GM13976 (cell line): ENCODE results near the gene TAF4.
"Not testable (repeated sequence)": the region's sequence is repeated elsewhere in the genome, so short reads cannot be mapped to it uniquely, and the experiment has no call there.

Experiments used
- DNase-seq: peaks from one replicate; pipeline ENCODE4 v3.0.0; 2012; ENCODE audit warnings: low spot score
- in situ Hi-C: fragments of 300-500 bp; cut with MboI; formaldehyde crosslinking; loops from one replicate; pipeline ENCODE4 v1.12.0; 2022; ENCODE audit warnings: low sequenced_read_pairs, mixed read lengths, inconsistent platforms; ENCODE audit not compliant: unreplicated experiment
- TF ChIP-seq, protein P1 (sequence below): IDR thresholded peaks from 2 replicates; pipeline ENCODE4 v1.5.1; 2012; ENCODE audit warnings: borderline replicate concordance, mild to moderate bottlenecking; ENCODE audit not compliant: insufficient read depth; ENCODE audit errors: extremely low read depth, missing control alignments, control extremely low read depth

TAF4 gene

DNA sequence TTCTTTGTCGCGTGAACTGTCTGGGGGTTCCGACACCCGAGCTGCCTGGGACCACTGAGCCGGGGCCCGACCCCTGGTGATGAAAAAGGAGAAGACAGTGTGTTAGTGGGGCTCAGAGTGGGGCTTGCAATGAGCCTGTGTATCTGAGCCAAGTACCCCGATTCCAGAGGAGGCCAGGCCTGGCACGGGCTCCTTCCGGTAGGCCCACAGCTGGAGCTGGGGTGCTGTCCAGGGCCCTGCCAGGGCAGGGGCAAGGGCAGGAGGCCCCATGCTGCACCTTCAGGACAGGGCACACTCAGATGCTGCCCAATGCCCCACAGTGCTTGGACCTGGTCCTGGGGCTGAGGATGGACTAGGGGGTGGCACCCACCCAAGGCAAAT lies 89.4 kb downstream of the TAF4 start:
- DNase-seq: no peak
- TF ChIP-seq, protein P1, sequence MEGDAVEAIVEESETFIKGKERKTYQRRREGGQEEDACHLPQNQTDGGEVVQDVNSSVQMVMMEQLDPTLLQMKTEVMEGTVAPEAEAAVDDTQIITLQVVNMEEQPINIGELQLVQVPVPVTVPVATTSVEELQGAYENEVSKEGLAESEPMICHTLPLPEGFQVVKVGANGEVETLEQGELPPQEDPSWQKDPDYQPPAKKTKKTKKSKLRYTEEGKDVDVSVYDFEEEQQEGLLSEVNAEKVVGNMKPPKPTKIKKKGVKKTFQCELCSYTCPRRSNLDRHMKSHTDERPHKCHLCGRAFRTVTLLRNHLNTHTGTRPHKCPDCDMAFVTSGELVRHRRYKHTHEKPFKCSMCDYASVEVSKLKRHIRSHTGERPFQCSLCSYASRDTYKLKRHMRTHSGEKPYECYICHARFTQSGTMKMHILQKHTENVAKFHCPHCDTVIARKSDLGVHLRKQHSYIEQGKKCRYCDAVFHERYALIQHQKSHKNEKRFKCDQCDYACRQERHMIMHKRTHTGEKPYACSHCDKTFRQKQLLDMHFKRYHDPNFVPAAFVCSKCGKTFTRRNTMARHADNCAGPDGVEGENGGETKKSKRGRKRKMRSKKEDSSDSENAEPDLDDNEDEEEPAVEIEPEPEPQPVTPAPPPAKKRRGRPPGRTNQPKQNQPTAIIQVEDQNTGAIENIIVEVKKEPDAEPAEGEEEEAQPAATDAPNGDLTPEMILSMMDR: no peak
- in situ Hi-C loops: no loop called here

DNA sequence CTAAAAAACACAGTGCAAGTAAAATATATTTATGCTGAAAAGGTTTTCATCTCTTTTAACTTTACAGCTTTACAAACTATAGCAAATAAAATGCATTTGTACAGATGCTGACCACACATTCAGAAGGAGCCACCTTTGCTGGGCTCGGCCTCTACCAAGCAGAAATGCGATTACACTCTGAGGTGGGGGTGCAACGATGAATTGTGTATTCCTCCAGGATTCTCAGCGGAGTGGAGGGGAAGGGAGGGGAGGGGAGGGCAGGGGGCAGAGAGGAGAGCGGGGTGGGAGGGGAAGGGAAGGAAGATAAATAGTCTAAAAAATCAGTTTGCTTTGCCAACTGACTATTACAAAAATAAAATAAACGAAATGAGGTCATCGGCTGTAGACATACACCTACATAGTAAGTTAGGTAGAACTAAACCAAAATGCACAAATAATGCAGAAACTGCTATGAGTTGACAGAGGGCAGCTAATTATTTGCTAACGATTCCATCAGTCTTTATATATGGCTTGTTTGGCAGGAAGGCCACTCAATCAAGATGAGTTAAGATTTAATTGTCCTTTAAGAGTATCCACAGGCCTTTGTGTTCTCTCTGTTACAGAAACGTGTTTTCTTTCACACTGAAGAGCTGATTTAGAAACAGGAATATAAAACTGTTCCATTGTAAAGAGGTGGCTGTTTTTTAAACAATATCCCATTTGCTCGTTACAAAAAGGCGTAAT lies 90.1 kb downstream of the TAF4 start:
- in situ Hi-C loops: no loop called here
- TF ChIP-seq, protein P1: no peak
- no peak for DNase-seq

DNA sequence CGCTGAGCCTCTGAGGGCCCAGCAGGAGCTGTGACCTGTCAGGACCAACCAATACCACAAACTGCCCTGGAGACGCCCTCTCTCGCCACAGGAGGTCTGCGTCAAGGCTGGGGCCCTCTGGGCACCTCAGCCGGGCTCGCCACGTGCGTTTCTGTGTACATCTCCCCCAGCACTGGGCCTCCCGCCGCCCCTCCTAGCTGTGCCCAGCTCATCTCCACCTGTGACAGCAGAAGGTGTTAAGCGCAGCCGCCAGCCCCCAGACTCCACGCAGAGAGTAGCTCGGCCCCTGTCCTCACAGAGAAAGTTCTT lies 91.4 kb downstream of the TAF4 start:
- in situ Hi-C loops: no loop called here

DNA sequence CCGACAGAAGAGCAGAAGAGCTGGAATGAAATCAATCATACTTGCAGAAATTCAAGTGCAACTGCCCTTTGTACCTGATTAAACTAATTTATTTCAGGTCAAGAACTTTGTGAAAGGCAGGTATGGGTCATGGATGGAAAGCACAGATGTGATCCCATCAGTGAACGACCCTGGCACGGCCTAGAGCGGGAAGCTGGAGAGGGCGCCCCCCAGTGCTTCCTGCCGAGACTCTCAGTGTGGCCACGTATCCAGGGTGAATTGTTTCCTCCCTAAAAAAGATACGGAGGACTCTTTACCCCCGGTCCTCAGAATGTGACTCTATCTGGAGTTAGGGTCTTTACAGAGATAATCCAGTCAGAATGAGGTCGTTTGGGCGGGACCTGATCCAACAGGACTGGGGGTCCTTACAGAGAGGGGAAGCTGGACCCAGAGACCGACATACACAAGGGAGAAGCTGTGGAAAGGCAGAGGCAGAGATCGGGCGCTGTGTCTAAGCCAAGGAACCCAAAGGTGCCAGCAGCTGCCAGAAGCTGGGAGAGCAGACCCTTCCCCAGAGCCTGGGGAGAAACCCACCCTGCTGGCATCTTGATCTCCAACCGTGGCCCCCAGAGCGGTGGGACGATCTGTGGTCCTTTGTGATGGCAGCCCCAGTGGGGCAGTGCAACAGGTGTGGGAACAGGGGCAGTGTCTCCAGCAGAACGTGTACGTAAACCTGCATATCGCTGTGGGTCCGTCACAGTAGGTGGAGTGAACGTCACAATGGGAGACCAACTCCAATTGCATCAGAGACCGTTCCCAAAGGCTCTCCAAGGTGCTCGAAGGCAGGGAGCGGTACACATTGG lies 91.9 kb downstream of the TAF4 start:
- no peak for DNase-seq
- in situ Hi-C loops: no loop called here
- TF ChIP-seq, protein P1: no peak

More for the DNA sequence above, 91.4 kb downstream of the TAF4 start:
- TF ChIP-seq, protein P1: no peak
- DNase-seq: no peak

DNA sequence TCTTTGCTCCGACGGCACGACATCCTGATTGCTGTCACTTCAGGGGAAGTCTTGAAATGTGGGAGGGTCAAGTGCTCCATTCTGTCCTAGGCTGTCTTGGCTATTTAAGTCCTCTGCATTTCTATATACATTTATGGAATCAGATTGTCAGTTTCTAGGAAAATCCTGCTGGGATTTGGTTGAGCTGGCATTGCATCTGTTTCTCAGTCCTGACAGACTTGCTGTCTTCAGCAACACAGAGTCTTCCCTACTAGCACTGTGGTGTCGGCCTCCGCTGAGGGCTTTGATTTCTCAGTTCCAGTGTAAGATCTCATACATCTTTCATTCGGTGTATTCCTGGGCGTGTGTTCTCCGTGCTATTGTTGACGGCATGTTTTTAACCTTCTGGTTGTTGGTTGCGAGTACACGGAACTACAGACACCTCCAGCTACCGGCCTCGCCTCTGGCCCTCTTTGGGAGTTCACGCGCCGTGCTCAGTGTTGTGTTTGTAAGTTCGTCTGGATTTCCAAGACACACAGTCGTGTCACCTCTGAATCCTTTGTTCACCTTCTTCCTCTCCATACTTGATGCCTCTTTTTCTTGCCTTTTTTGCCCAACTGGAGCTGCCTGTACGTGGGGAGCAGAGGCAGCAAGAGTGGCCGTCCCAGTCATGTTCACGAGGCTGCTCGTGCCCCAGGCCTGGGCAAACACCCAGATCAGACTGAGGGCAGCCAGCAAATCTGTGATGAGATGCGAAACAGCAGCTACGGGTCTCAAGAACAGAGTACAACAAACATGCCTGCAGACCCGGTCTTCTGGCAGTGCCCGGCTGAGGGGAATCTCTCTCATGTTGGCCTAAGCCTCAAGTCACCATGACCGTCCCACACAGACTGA lies 92.8 kb downstream of the TAF4 start:
- in situ Hi-C loops: no loop called here
- TF ChIP-seq, protein P1: no peak
- no peak for DNase-seq

DNA sequence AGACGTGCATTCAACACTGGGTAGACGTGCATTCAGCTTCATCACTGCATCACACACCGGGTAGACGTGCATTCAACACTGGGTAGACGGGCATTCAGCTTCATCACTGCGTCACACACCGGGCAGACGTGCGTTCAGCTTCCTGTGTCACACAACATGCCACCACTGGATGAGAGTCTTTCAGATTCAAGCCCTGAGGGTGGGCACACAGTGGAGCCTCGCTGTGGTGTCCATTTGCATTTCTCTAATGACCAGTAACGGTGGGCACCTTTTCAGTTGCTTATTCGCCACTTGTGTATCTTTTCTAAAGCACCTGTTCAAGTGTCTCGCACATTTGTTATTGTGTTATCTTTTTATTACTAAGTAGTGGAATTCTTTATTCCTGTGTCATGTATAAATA lies 94.1 kb downstream of the TAF4 start:
- DNase-seq, in situ Hi-C loops: not testable (repeated sequence)

DNA sequence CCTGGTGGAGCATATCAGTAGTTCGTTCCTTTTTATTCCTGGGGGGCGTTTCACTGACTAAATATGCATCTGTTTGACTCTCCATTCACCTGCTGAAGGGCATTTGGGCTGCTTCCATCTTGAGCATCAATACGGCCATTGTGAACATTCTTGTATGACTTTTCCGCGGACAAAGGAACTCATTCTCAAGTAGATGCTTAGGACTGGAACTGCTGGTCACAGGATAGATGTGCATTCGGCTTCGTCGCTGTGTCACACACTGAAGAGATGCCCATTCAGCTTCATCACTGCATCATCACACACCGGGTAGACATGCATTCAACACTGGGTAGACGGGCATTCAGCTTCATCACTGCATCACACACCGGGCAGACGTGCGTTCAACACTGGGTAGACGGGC lies 95.3 kb downstream of the TAF4 start:
- DNase-seq: no peak
- TF ChIP-seq, protein P1: no peak
- in situ Hi-C loops: no loop called here
